HG02943 (cell line): Measurements from ENCODE around the gene ASB13.

Experiments
- ATAC-seq: cut with Tn5 transposase; IDR thresholded peaks from one replicate; pipeline ENCODE4 v1.9.1; 2021; ENCODE audit warnings: mild to moderate bottlenecking, low read depth, moderate library complexity; ENCODE audit not compliant: unreplicated experiment

ASB13 gene, protein sequence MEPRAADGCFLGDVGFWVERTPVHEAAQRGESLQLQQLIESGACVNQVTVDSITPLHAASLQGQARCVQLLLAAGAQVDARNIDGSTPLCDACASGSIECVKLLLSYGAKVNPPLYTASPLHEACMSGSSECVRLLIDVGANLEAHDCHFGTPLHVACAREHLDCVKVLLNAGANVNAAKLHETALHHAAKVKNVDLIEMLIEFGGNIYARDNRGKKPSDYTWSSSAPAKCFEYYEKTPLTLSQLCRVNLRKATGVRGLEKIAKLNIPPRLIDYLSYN

GRCh38 chr10:5666008-5666840 lies at the start of gene ASB13:
Gene ASB13, minus strand, starts transcription at chr10:5666595. Its CDS starts 44 bp downstream, at chr10:5666551.
- peak; percentile 66 for ATAC-seq

GRCh38 chr10:5711642-5712041 lies 45.2 kb upstream of the ASB13 start:
- ATAC-seq = no peak

GRCh38 chr10:5710859-5711258 lies 44.5 kb upstream of the ASB13 start:
- no peak for ATAC-seq

- no peak for ATAC-seq
Observed at GRCh38 chr10:5709865-5710264, 43.5 kb upstream of the ASB13 start.

GRCh38 chr10:5708356-5708755 lies 42.0 kb upstream of the ASB13 start:
- no peak for ATAC-seq

DNA sequence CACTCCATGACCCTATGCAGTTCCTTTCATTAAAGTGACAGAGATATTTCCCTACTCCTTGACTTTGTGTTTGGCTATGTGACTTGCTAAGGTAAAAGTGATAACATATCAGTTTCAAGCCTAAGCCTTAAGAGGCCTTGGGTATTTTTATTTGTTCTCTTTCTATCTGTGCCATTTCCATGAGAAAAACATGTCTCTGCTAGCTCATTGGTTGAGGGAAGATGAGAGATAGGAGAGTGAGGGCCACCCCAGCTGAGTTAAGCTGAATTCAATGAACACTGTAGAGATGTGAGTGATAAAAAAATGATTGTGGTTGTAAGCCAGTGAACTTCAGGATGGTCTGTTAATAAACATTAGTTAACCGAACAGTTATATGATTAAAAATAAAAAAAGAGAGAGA lies 31.7 kb upstream of the ASB13 start:
- ATAC-seq = no peak

GRCh38 chr10:5697342-5697741 lies 30.9 kb upstream of the ASB13 start:
- no peak for ATAC-seq

DNA sequence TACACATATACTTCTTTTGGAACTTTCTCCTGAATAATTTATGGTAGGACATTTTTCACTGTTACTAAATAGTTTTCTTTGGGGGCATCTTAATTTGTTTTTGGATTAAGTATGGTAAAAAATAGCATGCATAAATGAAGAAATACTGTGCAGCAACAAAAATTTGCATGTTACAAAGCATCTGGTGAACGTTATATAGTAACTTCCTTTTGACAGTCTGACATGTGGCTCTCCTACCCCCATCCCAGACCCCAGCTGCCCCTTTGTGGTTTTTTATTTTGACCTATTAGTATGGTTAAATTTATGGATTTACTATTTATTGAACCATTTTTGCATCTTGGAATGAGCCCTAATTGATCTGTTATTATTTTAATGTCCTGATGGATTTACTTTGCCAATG lies 28.2 kb upstream of the ASB13 start:
- ATAC-seq = no peak

- peak; percentile 72 for ATAC-seq
Observed at GRCh38 chr10:5692461-5693358, 26.3 kb upstream of the ASB13 start.

- no peak for ATAC-seq
Observed at GRCh38 chr10:5691786-5692185, 25.4 kb upstream of the ASB13 start.

- no peak for ATAC-seq
Observed at GRCh38 chr10:5688587-5688986, 22.2 kb upstream of the ASB13 start.

GRCh38 chr10:5685764-5686240 lies 19.4 kb upstream of the ASB13 start:
- ATAC-seq = no peak

- ATAC-seq = peak; percentile 46
Observed at GRCh38 chr10:5684971-5685763, 18.8 kb upstream of the ASB13 start.

GRCh38 chr10:5684318-5684970 lies 18.0 kb upstream of the ASB13 start, which contains the start of gene TASOR2:
Gene TASOR2, plus strand, starts transcription at chr10:5684838. Its CDS starts 35,805 bp downstream, at chr10:5720643.
- peak; percentile 76 for ATAC-seq

- no peak for ATAC-seq
Observed at GRCh38 chr10:5683065-5683464, 16.7 kb upstream of the ASB13 start.

GRCh38 chr10:5681930-5682329 lies 15.5 kb upstream of the ASB13 start:
- no peak for ATAC-seq

DNA sequence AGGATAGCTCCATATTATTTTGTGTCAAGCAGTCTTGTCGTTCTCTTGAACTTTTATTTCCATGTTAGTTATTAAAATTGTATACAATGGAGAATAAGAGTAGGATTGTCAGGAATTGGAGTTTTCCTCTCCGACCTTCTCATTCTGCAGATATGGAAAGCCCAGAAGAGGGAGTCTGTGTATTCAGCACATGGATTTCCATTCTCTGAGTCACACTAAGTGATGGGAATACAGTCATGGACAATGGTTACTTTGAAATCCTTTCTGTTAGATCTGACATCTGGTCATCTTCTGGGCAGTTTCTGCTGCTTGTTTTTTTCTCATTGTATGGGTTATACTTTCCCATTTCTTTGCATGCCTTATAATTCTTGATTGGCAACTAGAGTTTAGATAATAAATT lies 13.2 kb upstream of the ASB13 start:
- ATAC-seq = no peak

DNA sequence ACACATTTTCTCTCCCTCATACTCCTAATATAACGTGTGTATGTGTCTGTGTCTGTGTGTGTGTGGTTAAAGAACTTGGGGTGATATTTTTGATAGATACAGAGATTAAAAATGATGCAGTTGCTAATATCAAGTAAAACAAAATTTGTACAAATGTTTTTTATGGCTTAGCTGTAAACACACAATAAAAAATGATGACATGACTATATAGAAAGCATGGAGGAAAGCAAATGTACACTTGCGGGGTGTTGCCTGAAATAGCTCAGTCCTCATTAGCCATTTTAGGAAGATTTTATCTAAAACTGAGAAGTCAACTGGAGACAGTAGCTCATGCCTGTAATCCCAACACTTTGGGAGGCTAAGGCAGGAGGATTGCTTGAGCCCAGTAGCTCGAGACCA lies 12.6 kb upstream of the ASB13 start:
- ATAC-seq = no peak

GRCh38 chr10:5678397-5679036 lies 12.1 kb upstream of the ASB13 start:
- ATAC-seq = no peak
